OCI-LY3 (cell line): ENCODE results near the gene NPRL2.

Experiments used
- CTCF ChIP-seq: fragments of 200-600, 300-600 bp; sonication (generic); IDR thresholded peaks from 2 replicates; pipeline ENCODE4 v1.5.1; 2014; ENCODE audit warnings: antibody characterized with exemption, low read length, low read depth
- EZH2phosphoT487 ChIP-seq: fragments of 200-600 bp; shearing (Covaris generic); IDR thresholded peaks from 2 replicates; pipeline ENCODE4 v1.6.1; 2018; ENCODE audit warnings: antibody characterized with exemption, mixed run types, low read depth

- TF ChIP-seq CTCF: no peak
- TF ChIP-seq EZH2phosphoT487: no peak
Measured at GRCh38 chr3:50327943-50328691, 22.5 kb downstream of the NPRL2 start, which contains the start of gene TUSC2.
